Measurements from ENCODE around the gene ATRNL1. TPM values are rescaled to one million over a fixed set of nuclear protein-coding genes. Genes with fewer than 3 reads are reported as not detected.

ATRNL1 gene
- total RNA-seq, 1 donor from 2014 or later, result 222 TPM

GRCh38 chr10:115593060-115593459, 499.9 kb downstream of the ATRNL1 start:
- no peak for DNase-seq (ENCODE audit: low spot score)

- no peak for DNase-seq (ENCODE audit: low spot score)
These were observed 511.5 kb downstream of the ATRNL1 start for GRCh38 chr10:115604627-115605026.

GRCh38 chr10:115606086-115606485, 512.9 kb downstream of the ATRNL1 start:
- no peak for DNase-seq (ENCODE audit: low spot score)

- DNase-seq (ENCODE audit: low spot score), result no peak
These were observed 513.6 kb downstream of the ATRNL1 start for GRCh38 chr10:115606741-115607140.

GRCh38 chr10:115624448-115624847, 531.3 kb downstream of the ATRNL1 start:
- no peak for DNase-seq (ENCODE audit: low spot score)

GRCh38 chr10:115628616-115629015, 535.5 kb downstream of the ATRNL1 start:
- no peak for DNase-seq (ENCODE audit: low spot score)

- DNase-seq (ENCODE audit: low spot score), result no peak
These were observed 545.1 kb downstream of the ATRNL1 start for GRCh38 chr10:115638246-115638645.

- no peak for DNase-seq (ENCODE audit: low spot score)
These were observed 556.1 kb downstream of the ATRNL1 start for GRCh38 chr10:115649217-115649616.

GRCh38 chr10:115653473-115653872, 560.3 kb downstream of the ATRNL1 start:
- DNase-seq (ENCODE audit: low spot score), result no peak

GRCh38 chr10:115654961-115655360, 561.8 kb downstream of the ATRNL1 start:
- DNase-seq (ENCODE audit: low spot score), result no peak

GRCh38 chr10:115657161-115657860, 564.1 kb downstream of the ATRNL1 start:
- DNase-seq (ENCODE audit: low spot score), result no peak

GRCh38 chr10:115659616-115660015, 566.5 kb downstream of the ATRNL1 start:
- no peak for DNase-seq (ENCODE audit: low spot score)

GRCh38 chr10:115660391-115660790, 567.2 kb downstream of the ATRNL1 start:
- DNase-seq (ENCODE audit: low spot score), result no peak

GRCh38 chr10:115662422-115662821, 569.3 kb downstream of the ATRNL1 start:
- DNase-seq (ENCODE audit: low spot score), result no peak

- no peak for DNase-seq (ENCODE audit: low spot score)
These were observed 572.4 kb downstream of the ATRNL1 start for GRCh38 chr10:115665549-115665948.

GRCh38 chr10:115674496-115674895, 581.3 kb downstream of the ATRNL1 start:
- DNase-seq (ENCODE audit: low spot score), result peak; percentile 28

- DNase-seq (ENCODE audit: low spot score), result no peak
These were observed 603.6 kb downstream of the ATRNL1 start for GRCh38 chr10:115696747-115697146.

- peak; percentile 14 for DNase-seq (ENCODE audit: low spot score)
These were observed 612.9 kb downstream of the ATRNL1 start for GRCh38 chr10:115706026-115706425.

GRCh38 chr10:115706488-115707076, 613.4 kb downstream of the ATRNL1 start:
- peak; percentile 11 for DNase-seq (ENCODE audit: low spot score)

- no peak for DNase-seq (ENCODE audit: low spot score)
These were observed 617.0 kb downstream of the ATRNL1 start for GRCh38 chr10:115710136-115710535.

- DNase-seq (ENCODE audit: low spot score), result no peak
These were observed 618.1 kb downstream of the ATRNL1 start for GRCh38 chr10:115711306-115711705.

GRCh38 chr10:115720121-115720520, 627.0 kb downstream of the ATRNL1 start:
- DNase-seq (ENCODE audit: low spot score), result no peak

GRCh38 chr10:115727129-115727528, 634.0 kb downstream of the ATRNL1 start:
- DNase-seq (ENCODE audit: low spot score), result no peak

Measured in umbilical cord (tissue), 2 donors.